IPS-18a (cell line): Measurements from ENCODE around the gene SMIM5.
"Not testable (repeated sequence)": the region's sequence is repeated elsewhere in the genome, so short reads cannot be mapped to it uniquely, and the experiment has no call there.

ENCODE experiments used
- H3K27ac ChIP-seq: one replicate; pipeline ENCODE4 v1.5.1; 2013; ENCODE audit warnings: low read length
- H3K27me3 ChIP-seq: one replicate; pipeline ENCODE4 v1.6.1; 2013; ENCODE audit warnings: mild to moderate bottlenecking, low read length; ENCODE audit not compliant: control insufficient read depth, insufficient read depth
- H3K36me3 ChIP-seq: one replicate; pipeline ENCODE4 v1.6.1; 2013; ENCODE audit warnings: low read depth, low read length; ENCODE audit not compliant: control insufficient read depth
- H3K4me1 ChIP-seq: one replicate; pipeline ENCODE4 v1.6.1; 2013; ENCODE audit warnings: low read depth, low read length; ENCODE audit not compliant: control insufficient read depth
- H3K4me3 ChIP-seq: one replicate; pipeline ENCODE4 v1.5.1; 2013; ENCODE audit warnings: low read length
- H3K9ac ChIP-seq: one replicate; pipeline ENCODE4 v1.6.1; 2013; ENCODE audit warnings: mild to moderate bottlenecking, low read length, moderate library complexity
- H3K9me3 ChIP-seq: one replicate; pipeline ENCODE4 v1.6.1; 2013; ENCODE audit warnings: low read depth, low read length; ENCODE audit not compliant: control insufficient read depth

The SMIM5 gene

GRCh38 chr17:75593430-75593829 lies 39.8 kb upstream of the SMIM5 start:
- not testable (repeated sequence) for H3K4me1 ChIP-seq, H3K9ac ChIP-seq, H3K27ac ChIP-seq, H3K4me3 ChIP-seq, H3K9me3 ChIP-seq, H3K36me3 ChIP-seq, H3K27me3 ChIP-seq

- H3K9me3 ChIP-seq = no peaks in the 10 kb centered on the region
- no peak overlapping the region for H3K9ac ChIP-seq
Measured at GRCh38 chr17:75594499-75595283, 38.5 kb upstream of the SMIM5 start.

GRCh38 chr17:75595284-75595919 lies 37.8 kb upstream of the SMIM5 start:
- H3K27me3 ChIP-seq = no peaks in the 10 kb centered on the region
- no peaks in the 10 kb centered on the region for H3K36me3 ChIP-seq
- H3K9me3 ChIP-seq = no peaks in the 10 kb centered on the region
- no peak overlapping the region for H3K9ac ChIP-seq
- H3K4me1 ChIP-seq = no peaks in the 10 kb centered on the region
- H3K27ac ChIP-seq = no peak overlapping the region
- H3K4me3 ChIP-seq = no peak overlapping the region

More at GRCh38 chr17:75594499-75595283, 38.5 kb upstream of the SMIM5 start:
- Histone ChIP-seq H3K4me1 (no peaks in the 10 kb centered on the region), H3K27me3 (no peaks in the 10 kb centered on the region), H3K27ac (no peak overlapping the region), H3K4me3 (no peak overlapping the region), H3K36me3 (no peaks in the 10 kb centered on the region)

DNA sequence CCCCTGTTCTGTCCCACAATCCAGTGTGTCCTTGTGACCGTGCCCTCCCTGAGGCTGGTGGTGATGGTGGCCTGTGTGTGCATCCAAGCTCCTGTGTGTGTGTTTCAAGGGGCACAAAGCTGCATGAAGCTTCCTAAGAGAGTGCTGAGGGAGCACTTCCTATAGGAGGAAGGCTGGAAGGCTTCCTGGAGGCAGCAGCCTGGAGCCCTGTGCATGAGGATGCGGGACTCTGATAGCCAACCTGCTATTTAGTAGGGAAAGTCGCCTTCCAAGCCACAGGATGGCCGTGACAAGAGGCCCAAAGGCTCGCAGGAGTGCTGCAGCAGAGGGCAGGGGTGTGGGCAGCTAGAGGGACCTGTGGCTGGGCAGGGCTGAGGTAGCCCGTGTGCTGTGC lies 37.3 kb upstream of the SMIM5 start:
- no peaks in the 10 kb centered on the region for H3K9me3 ChIP-seq
- H3K36me3 ChIP-seq = no peaks in the 10 kb centered on the region
- H3K4me1 ChIP-seq = no peaks in the 10 kb centered on the region
- H3K4me3 ChIP-seq = no peak overlapping the region
- H3K9ac ChIP-seq = no peak overlapping the region
- no peaks in the 10 kb centered on the region for H3K27me3 ChIP-seq
- H3K27ac ChIP-seq = no peak overlapping the region

DNA sequence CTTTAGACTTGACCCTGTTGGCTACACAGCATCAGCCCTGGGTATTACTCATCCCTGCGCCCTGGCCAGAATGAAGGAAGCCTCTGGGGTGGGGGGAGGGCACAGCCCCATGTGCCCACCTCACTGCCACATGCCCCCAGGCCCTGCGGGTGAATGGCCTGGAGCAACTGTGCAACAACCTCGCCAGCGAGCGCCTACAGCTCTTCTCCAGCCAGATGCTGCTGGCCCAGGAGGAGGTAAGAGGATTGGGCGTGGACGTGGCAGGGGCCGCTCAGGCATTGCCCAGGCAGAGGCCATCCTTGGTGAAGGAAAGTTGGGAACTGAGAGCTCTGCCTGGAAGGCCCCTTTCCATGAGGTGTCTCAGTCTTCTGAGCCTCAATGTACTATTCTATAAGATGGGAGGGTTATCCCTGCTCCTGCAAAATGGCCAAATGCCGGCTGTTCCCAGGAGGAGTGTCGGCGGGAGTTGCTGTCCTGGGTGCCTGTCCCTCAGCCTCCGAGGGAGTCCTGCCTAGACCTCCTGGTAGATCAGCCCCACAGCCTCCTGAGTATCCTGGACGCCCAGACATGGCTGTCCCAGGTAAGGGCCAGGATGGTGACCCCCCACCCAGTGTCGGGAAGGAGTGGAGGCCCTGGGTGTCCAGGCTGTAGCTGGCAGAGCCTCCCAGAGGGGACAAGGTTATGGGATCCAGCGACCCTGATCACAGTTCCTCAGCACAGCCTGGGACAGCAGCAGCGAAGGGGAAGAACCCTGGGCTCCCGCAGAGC lies 36.7 kb upstream of the SMIM5 start:
- no peaks in the 10 kb centered on the region for H3K36me3 ChIP-seq
- no peaks in the 10 kb centered on the region for H3K4me1 ChIP-seq
- no peak overlapping the region for H3K9ac ChIP-seq

DNA sequence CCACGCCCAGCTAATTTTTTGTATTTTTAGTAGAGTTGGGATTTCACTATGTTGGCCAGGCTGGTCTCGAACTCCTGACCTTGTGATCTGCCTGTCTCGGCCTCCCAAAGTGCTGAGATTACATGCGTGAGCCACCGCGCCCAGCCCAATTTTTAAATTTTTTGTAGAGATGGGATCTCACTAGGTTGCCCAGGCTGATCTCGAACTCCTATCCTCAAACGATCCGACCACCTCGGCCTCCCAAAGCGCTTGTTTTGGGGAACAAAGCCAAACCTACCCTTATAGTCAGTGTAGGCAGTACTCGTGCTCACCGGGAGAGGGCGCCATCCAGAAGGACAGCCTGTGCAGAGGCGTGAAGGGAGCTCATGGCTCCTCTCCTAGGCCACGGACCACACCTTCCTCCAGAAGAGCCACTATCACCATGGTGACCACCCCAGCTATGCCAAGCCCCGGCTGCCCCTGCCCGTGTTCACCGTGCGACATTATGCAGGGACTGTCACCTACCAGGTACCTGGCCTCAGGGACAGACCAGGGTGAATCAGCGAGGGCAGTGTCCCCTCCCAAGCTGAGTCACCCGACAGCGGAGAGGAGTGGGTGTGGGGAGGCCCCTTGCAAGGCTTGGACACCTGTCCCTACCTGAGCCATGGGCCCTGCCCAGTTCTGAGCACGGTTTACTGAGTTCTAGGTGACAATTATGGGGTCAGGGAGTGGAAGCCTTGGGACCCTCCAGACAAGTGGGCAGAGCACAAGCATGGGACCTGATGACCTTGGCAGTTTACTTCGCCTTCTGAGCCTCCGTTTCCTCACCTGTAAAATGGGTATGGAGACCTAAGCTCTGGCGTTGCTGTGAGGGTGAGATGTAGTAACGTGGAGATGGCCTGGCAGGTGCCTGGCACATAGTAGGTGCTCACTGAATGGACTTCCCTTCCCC lies 31.9 kb upstream of the SMIM5 start:
- H3K27me3 ChIP-seq = no peaks in the 10 kb centered on the region
- no peaks in the 10 kb centered on the region for H3K9me3 ChIP-seq
- no peaks in the 10 kb centered on the region for H3K4me1 ChIP-seq
- H3K9ac ChIP-seq = no peak overlapping the region
- H3K27ac ChIP-seq = no peak overlapping the region
- no peaks in the 10 kb centered on the region for H3K36me3 ChIP-seq
- H3K4me3 ChIP-seq = no peak overlapping the region

More for the DNA sequence above, 36.7 kb upstream of the SMIM5 start:
- H3K27me3 ChIP-seq = no peaks in the 10 kb centered on the region
- no peaks in the 10 kb centered on the region for H3K9me3 ChIP-seq
- H3K27ac ChIP-seq = no peak overlapping the region
- no peak overlapping the region for H3K4me3 ChIP-seq

- H3K36me3 ChIP-seq = no peaks in the 10 kb centered on the region
- H3K4me1 ChIP-seq = no peaks in the 10 kb centered on the region
Measured at GRCh38 chr17:75602644-75603043, 30.6 kb upstream of the SMIM5 start.

DNA sequence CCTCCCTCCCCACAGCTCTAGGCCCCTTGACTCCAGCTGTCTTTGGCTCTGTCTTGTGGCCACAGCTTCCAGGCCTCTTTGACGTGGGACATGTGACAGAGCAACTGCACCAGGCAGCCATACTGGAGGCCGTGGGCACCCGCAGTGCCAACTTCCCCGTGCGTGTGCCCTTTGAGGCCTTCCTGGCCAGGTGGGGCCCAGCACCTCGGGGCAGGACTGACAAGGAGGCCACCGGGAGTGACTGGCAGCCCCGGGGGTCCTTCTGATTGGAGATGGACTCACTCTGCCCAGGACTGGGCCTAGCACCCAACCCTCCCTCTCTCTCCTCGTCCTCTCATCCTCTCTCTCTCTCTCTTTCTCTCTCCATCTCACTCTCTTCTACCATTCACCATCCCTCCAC lies 30.1 kb upstream of the SMIM5 start:
- Histone ChIP-seq H3K4me1 (no peaks in the 10 kb centered on the region), H3K9me3 (no peaks in the 10 kb centered on the region), H3K4me3 (no peak overlapping the region), H3K27me3 (no peaks in the 10 kb centered on the region), H3K27ac (no peak overlapping the region), H3K36me3 (no peaks in the 10 kb centered on the region), H3K9ac (no peak overlapping the region)

More at GRCh38 chr17:75602644-75603043, 30.6 kb upstream of the SMIM5 start:
- no peaks in the 10 kb centered on the region for H3K27me3 ChIP-seq
- H3K9me3 ChIP-seq = no peaks in the 10 kb centered on the region
- no peak overlapping the region for H3K4me3 ChIP-seq
- no peak overlapping the region for H3K9ac ChIP-seq
- H3K27ac ChIP-seq = no peak overlapping the region

GRCh38 chr17:75604034-75604695 lies 29.1 kb upstream of the SMIM5 start:
- H3K27me3 ChIP-seq = no peaks in the 10 kb centered on the region
- no peaks in the 10 kb centered on the region for H3K9me3 ChIP-seq
- H3K4me1 ChIP-seq = no peaks in the 10 kb centered on the region
- no peak overlapping the region for H3K9ac ChIP-seq
- no peaks in the 10 kb centered on the region for H3K36me3 ChIP-seq
- no peak overlapping the region for H3K4me3 ChIP-seq
- no peak overlapping the region for H3K27ac ChIP-seq

DNA sequence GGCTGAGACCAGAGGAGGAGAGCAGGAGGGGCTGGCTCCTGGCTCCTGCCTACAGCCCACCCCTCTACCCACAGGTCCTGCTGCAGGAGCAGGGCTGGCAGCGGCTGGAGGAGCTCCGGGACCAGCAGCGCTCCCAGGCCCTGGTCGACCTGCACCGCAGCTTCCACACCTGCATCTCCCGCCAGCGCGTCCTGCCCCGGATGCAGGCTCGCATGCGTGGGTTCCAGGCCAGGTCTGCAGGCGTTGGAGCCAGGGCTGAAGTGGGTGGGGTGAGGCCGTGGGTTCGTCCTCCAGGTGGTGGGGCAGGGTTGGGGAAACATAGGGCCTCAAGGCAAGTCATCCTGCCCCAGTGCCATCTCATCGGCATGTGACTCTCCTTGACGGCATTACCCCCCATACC lies 27.4 kb upstream of the SMIM5 start:
- no peak overlapping the region for H3K27ac ChIP-seq
- no peaks in the 10 kb centered on the region for H3K4me1 ChIP-seq
- H3K36me3 ChIP-seq = no peaks in the 10 kb centered on the region
- no peak overlapping the region for H3K4me3 ChIP-seq
- H3K27me3 ChIP-seq = no peaks in the 10 kb centered on the region
- no peaks in the 10 kb centered on the region for H3K9me3 ChIP-seq
- no peak overlapping the region for H3K9ac ChIP-seq
